Stimulated activated effector memory CD8-positive, alpha-beta T cell treated with anti-CD3 and anti-CD28 coated beads, Interleukin-12 subunit alpha, Interleukin-12 subunit beta, amount 100 ng/mL, for 72 hours (primary cell): ENCODE measurements around the gene EPHB1.
A peak's percentile ranks its signal among the peaks of the same experiment; 100 is the strongest.
"Not testable (repeated sequence)": the region's sequence is repeated elsewhere in the genome, so short reads cannot be mapped to it uniquely, and the experiment has no call there.

Experiments
- ATAC-seq: fragments of 150-1000 bp; cut with Tn5 transposase; 2 replicates; pipeline ENCODE4 v1.10.0; 2021
- DNase-seq, 2 donors: peaks; one replicate each; pipeline ENCODE4 v3.0.0; 2021 to 2022; ENCODE audit warnings: low spot score in 2 of 2
- H3K27ac Mint-ChIP-seq: one replicate; pipeline ENCODE4 v1.8.0; 2022; ENCODE audit warnings: mild to moderate bottlenecking, mixed read lengths
- H3K36me3 Mint-ChIP-seq: one replicate; pipeline ENCODE4 v1.8.0; 2022; ENCODE audit warnings: mild to moderate bottlenecking, mixed read lengths
- H3K4me1 Mint-ChIP-seq: one replicate; pipeline ENCODE4 v1.8.0; 2022; ENCODE audit warnings: mixed read lengths
- H3K4me3 Mint-ChIP-seq: one replicate; pipeline ENCODE4 v1.8.0; 2022; ENCODE audit warnings: mild to moderate bottlenecking, mixed read lengths
- H3K9me3 Mint-ChIP-seq: one replicate; pipeline ENCODE4 v1.8.0; 2022; ENCODE audit warnings: mixed read lengths

Gene EPHB1

DNA sequence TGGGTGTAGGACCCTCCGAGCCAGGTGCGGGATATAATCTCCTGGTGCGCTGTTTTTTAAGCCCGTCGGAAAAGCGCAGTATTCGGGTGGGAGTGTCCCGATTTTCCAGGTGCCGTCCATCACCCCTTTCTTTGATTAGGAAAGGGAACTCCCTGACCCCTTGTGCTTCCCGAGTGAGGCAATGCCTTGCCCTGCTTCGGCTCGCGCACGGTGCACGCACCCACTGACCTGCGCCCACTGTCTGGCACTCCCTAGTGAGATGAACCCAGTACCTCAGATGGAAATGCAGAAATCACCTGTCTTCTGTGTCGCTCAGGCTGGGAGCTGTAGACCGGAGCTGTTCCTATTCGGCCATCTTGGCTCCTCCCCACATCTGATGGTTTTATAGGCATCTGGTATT, 210.6 kb downstream of the EPHB1 start:
- not testable (repeated sequence) for DNase-seq, ATAC-seq, H3K36me3 Mint-ChIP-seq, H3K27ac Mint-ChIP-seq, H3K4me3 Mint-ChIP-seq, H3K4me1 Mint-ChIP-seq, H3K9me3 Mint-ChIP-seq

DNA sequence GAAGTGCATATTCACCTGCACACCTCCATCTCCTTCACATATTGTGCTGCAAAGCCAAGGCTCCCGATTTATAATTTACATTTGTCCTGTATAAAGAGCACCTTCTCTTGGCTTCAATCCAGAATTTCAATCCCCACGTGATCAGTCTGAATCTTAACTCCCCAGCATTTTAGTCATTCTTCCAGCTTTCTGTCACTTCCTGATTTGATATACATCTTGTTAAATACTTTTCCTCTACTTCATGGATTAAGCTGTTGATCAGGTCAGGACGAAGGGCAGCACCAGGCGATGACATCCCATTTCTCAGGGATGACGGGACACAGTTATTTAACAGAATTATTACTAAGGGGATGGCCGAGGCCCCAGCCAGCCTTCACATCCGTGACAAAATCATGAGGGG, 212.5 kb downstream of the EPHB1 start:
- Mint-ChIP-seq H3K27ac (no peak overlapping the region), H3K4me1 (no peaks in the 10 kb centered on the region), H3K9me3 (no peaks in the 10 kb centered on the region), H3K36me3 (no peaks in the 10 kb centered on the region), H3K4me3 (no peak overlapping the region)
- DNase-seq (no peak), ATAC-seq (no peak)

DNA sequence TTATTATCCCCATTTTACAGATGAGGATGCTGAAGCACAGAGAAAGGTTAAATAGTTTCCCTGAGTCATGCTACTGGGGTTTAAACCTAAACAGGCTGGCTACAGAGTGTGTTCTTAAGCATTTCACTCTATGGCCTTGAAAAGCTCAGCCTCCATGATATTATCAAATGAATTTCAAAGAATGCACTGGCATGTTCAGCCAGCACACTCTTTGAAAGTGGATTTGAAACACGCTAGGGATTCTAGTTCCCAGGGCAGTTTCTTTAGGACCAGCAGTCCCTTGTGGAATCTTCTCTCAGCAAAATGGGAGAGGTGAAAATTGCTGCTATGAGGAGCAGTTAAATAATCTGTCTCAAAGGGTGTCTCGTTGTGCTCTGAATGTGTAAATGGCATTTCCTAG, 213.3 kb downstream of the EPHB1 start:
- ATAC-seq (no peak), DNase-seq (no peak)
- H3K9me3 Mint-ChIP-seq = no peaks in the 10 kb centered on the region
- H3K36me3 Mint-ChIP-seq = no peaks in the 10 kb centered on the region
- H3K4me3 Mint-ChIP-seq = no peak overlapping the region
- H3K27ac Mint-ChIP-seq = no peak overlapping the region
- H3K4me1 Mint-ChIP-seq = no peaks in the 10 kb centered on the region

DNA sequence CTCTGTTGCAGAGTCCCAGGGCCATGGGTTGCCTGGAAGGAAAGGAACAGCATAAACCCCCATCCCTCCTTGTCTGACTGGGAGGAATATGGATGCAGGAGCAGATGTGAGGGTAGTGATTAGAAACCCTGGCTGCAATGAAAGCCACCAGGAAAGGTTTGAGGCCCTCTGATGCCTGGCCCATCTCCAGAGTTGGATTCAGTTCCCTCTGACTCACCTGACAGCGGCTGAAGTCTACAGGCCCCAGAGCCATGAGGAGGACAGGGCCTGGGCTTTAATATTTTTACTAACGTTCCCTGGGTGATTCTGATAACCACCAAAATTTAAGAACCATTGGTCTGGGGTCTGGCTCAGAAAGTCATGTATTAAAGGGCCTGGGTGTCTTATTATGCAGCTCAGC, 214.0 kb downstream of the EPHB1 start:
- Mint-ChIP-seq H3K27ac (no peak overlapping the region), H3K4me3 (no peak overlapping the region), H3K9me3 (no peaks in the 10 kb centered on the region), H3K36me3 (no peaks in the 10 kb centered on the region), H3K4me1 (no peaks in the 10 kb centered on the region)
- no peak for DNase-seq
- ATAC-seq = no peak

DNA sequence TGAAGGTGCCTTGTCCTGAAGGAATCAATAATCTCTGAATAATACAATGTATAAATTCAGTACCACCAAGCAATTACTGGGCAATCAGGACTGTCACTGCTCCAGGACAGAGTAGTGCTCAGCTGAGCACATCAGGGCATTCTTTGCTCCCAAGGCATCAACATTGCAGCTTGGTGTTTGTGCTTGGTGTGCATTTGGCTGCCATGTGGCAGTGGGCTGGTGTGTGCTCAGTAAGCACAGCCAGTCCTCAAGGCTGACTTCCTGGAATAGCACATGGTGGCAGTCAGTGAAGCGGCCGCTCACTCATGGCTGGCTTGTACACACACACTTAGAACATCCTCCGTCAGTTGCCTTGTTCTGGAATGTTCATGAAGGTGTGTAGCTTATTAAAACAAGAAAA, 217.0 kb downstream of the EPHB1 start:
- DNase-seq = no peak
- Mint-ChIP-seq H3K27ac (no peak overlapping the region), H3K4me1 (no peaks in the 10 kb centered on the region), H3K36me3 (no peaks in the 10 kb centered on the region), H3K9me3 (no peaks in the 10 kb centered on the region), H3K4me3 (no peak overlapping the region)
- no peak for ATAC-seq

DNA sequence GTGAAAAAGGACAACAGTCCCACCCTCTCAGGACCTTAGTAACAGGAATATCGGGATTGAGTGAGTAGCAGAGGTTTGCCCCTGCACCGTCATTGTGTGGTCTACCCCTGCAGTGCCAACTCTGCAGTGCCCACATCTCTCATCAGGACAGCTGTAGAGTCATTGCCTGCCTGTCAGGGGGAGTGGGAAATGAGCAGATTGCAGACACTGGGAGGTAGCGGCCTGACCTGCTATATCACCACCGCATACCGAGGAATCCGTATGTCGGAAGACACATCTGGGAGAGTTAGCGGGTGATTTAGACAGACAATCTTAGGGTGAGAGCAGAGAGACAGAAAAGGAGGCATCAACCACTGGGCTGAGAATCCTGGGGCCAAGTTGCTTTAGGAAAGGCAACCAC, 218.1 kb downstream of the EPHB1 start:
- Mint-ChIP-seq H3K4me3 (no peak overlapping the region), H3K9me3 (no peaks in the 10 kb centered on the region), H3K36me3 (no peaks in the 10 kb centered on the region), H3K4me1 (no peaks in the 10 kb centered on the region), H3K27ac (no peak overlapping the region)
- ATAC-seq (no peak), DNase-seq (no peak)

DNA sequence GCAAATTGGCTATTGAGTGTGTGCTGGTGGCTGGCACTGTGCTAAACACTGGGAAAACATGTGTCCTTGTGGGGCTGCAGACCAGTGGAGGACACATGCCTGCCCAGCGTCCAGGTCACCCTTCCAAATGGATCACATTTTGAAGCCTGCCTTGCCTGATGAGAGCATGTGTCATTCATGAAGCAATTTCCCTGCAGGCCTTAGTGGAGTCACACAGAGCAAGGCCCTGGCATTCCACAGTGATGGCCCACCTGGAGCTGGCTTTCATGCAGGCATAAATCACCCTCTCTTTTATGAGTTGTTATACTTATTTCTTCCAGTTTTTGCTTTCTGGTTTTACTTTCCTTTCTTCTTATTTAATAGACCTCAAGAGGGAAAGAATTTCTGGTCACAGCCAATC, 219.5 kb downstream of the EPHB1 start:
- Mint-ChIP-seq H3K4me1 (no peaks in the 10 kb centered on the region), H3K4me3 (no peak overlapping the region)
- ATAC-seq = no peak

DNA sequence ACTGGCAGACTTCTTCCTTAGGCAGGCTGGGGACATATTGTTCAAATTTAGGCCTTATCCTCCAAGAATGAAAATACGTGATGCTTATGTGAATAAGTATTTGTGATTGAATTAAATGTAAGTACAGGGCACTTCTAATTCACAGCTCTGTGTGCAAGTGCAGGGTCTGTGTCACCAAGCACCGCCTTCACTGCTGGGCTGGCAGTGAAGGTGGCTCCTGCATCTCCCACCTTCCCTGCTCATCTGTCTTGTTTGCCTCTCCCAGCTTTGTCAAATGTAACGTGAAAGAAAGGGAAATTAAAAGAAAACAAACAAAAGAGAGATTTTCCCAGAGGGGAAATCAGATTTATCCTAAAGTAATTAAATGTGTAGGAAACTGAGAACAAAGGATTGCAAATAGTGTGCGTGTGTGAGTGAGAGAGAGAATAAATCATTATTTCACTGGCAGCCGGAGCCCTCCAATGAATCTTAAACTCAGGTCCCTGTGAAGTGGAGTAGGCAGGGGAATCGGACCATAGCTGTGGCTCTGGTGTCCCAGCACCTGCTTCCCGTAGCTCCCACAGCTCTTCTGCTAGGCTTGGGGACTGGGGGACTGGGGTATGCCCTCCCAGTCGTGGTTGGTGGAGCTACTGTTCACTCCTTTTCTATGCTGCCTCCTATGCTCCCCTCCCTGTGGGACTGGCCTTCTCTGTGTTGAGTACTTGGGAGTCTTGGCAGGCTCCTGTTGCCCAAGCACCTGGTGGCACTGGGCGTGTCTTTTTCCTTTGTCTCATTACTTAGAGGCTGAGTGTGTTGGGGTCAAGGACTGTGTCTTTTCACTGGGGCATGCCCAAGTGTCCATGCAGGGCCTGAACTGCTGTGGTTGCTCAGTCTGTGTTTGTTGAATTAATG, 222.2 kb downstream of the EPHB1 start:
- ATAC-seq = no peak
- Mint-ChIP-seq H3K27ac (no peak overlapping the region), H3K4me3 (no peak overlapping the region), H3K9me3 (no peaks in the 10 kb centered on the region), H3K36me3 (no peaks in the 10 kb centered on the region), H3K4me1 (no peaks in the 10 kb centered on the region)
- DNase-seq = no peak

More for the DNA sequence above, 219.5 kb downstream of the EPHB1 start:
- Mint-ChIP-seq H3K36me3 (no peaks in the 10 kb centered on the region), H3K9me3 (no peaks in the 10 kb centered on the region), H3K27ac (no peak overlapping the region)
- no peak for DNase-seq

DNA sequence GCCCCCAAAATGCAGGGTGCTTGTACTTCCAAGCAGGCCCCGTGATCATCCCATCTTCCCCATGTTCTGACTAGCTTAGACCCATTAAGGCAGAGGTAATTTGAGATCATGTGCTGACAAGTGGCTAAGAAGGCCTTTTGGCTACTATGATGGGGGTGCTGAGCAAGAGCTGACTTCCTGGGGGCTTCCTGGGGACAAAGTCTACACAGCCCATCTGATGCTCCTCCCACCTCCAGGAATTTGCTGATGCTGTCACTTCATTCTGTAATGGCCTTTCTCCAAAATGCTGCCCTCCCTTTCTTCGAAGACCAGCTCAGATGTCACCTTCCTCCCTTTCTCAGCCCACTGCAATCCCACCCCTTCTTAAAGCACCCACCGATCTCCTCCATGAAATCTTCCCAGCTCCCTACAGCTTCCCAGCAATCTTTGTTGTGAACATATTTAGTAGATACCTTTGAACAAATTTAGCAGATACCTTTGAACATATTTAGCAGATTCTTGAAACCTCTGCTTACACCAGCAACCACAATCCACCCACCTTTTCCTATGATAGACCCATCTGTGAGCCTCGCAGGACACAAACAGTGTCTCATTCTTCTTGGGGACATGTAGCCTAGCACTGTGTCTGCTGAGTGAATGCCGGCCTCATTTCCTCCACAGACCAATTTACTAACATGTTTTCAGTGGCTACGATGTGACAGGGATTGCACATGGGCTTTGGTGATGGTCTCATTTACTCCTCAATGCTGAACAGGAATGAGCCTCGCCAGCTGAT, 223.3 kb downstream of the EPHB1 start:
- no peak overlapping the region for H3K4me3 Mint-ChIP-seq
- H3K27ac Mint-ChIP-seq = no peak overlapping the region
- no peaks in the 10 kb centered on the region for H3K36me3 Mint-ChIP-seq
- no peak for DNase-seq
- ATAC-seq = peak; percentile 35
- no peaks in the 10 kb centered on the region for H3K4me1 Mint-ChIP-seq
- no peaks in the 10 kb centered on the region for H3K9me3 Mint-ChIP-seq

DNA sequence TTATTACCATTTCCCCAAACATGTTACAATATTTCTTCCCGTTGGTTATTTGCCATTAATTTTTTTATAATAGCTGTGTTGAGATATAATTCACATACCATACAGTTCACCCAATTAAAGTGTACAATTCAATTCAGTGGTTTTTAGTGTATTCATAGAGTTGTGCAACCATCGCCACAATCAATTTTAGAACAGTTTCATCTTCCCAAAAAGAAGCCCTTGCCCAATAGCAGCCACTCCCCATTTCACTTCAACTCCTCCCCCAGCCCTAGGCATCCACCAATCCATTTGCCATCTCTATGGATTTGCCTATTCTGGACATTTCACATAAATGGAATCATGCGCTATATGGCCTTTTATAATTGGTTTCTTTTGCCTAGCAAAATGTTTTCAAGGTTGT, 225.1 kb downstream of the EPHB1 start:
- no peak for ATAC-seq
- DNase-seq = no peak
- Mint-ChIP-seq H3K27ac (no peak overlapping the region), H3K9me3 (peaks cover 3% of the 10 kb centered on the region), H3K4me3 (no peak overlapping the region), H3K36me3 (no peaks in the 10 kb centered on the region), H3K4me1 (no peaks in the 10 kb centered on the region)

DNA sequence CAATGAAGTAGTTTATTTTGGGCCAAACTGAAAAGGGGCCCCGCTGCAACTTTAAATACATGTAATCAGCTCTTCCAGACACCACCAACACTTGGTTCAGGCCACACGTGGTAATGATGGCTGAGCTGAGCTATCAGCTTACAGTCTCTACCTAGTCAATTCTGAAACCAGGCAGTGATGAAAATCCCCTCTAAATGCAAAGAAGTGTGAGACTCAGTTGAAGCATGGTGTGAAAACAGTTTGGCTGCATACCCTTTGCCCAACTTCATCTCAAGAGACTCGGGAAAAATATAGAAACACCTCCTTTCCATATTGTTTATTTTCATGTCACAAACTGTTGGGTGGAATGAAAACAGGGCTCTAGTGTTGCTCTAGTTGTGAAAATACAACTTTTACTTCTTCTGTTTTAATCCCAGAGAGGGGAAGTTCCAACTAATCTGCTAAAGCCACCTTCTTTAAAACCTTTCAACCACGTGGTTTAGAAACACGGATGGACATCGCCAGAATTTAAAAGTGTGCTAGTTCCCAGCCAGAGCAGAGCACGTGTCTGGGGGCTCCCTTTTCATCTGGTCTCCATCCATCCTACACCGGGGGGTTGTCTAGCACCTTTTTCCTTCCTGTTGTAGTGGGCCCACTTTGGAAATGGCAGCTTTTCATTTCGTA, 229.1 kb downstream of the EPHB1 start:
- peaks cover 3% of the 10 kb centered on the region for H3K9me3 Mint-ChIP-seq
- no peak overlapping the region for H3K4me3 Mint-ChIP-seq
- H3K4me1 Mint-ChIP-seq = no peaks in the 10 kb centered on the region

DNA sequence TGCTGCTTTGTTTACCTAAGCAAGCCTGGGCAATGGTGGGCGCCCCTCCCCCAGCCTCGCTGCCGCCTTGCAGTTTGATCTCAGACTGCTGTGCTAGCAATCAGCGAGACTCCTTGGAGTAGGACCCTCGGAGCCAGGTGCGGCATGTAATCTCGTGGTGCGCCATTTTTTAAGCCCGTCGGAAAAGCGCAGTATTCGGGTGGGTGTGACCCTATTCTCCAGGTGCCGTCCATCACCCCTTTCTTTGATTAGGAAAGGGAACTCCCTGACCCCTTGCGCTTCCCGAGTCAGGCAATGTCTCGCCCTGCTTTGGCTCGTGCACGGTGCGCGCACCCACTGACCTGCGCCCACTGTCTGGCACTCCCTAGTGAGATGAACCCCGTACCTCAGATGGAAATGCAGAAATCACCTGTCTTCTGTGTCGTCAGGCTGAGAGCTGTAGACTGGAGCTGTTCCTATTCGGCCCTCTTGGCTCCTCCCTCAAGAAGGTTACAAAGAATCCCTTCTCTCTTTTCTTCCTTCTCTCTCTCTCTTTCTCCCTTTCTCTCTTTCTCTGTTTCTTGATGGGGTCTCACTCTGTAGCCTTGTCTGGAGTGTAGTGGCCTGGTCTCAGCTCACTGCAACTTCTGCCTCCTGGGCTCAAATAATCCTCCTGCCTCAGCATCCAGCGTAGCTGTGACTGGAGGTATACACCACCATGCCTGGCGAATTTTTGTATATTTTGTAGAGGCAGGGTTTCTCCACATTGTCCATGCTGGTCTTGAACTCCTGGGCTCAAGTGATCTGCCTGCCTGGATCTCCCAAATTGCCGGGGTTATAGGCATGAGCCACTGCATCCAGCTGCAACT, 235.9 kb downstream of the EPHB1 start:
- not testable (repeated sequence) for ATAC-seq, H3K4me3 Mint-ChIP-seq, H3K9me3 Mint-ChIP-seq, H3K27ac Mint-ChIP-seq, DNase-seq, H3K4me1 Mint-ChIP-seq, H3K36me3 Mint-ChIP-seq

More for the DNA sequence above, 229.1 kb downstream of the EPHB1 start:
- Mint-ChIP-seq H3K27ac (no peak overlapping the region), H3K36me3 (no peaks in the 10 kb centered on the region)
- no peak for DNase-seq
- ATAC-seq = no peak

DNA sequence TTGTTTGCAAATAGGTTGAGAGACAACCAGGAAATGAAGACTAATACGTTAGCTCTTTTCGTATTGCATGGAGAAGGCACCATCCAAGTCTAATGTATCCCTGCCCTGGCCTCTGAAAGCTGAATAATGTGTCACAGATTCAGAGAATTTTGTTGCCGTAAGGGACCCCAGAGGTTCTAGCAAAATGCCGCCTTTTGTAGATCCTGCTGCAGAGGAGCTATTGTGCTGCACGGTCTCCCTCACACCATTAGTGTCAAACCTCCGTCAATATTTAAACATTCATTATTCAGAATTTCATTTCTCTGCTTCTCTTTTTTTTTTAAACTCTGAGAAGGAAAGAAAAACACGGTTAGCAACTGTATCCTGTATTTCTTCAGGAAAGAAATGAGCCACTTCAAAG, 238.7 kb downstream of the EPHB1 start:
- no peaks in the 10 kb centered on the region for H3K4me1 Mint-ChIP-seq
- H3K9me3 Mint-ChIP-seq = no peaks in the 10 kb centered on the region
- no peak overlapping the region for H3K27ac Mint-ChIP-seq
- H3K4me3 Mint-ChIP-seq = no peak overlapping the region
- H3K36me3 Mint-ChIP-seq = no peaks in the 10 kb centered on the region
- no peak for ATAC-seq
- peak in 1 of 2 donors; percentile 2 for DNase-seq

DNA sequence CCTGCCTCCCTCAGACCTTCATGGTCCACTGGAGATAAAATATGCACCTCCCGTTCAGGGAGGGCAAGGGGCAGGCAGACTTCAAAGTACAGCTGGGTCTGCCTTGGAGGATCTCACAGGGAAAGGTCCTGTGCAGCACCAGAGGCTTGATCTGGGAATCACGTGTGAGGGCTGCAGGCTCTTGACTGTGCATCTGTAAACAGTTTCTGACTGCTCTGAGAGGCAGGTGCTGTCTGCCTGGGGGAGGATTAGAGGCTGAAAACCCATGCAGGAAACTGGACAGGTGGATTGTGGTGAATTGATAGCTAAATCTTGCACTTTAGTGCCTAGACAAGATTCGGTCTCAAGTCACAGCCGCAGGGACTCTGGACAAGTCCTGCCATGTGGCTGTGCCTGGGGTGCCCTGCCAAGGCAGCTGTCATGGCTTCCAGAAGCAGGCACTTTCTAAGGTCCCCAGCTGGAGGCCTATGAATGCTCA, 239.3 kb downstream of the EPHB1 start:
- H3K4me3 Mint-ChIP-seq = no peak overlapping the region
- no peaks in the 10 kb centered on the region for H3K36me3 Mint-ChIP-seq
- DNase-seq = peak in 1 of 2 donors; percentile 23
- no peaks in the 10 kb centered on the region for H3K9me3 Mint-ChIP-seq
- H3K4me1 Mint-ChIP-seq = no peaks in the 10 kb centered on the region
- ATAC-seq = no peak
- no peak overlapping the region for H3K27ac Mint-ChIP-seq
